Measurements from ENCODE around the gene MYL5. TPM values are rescaled to one million over a fixed set of nuclear protein-coding genes. Genes with fewer than 3 reads are reported as not detected.

The MYL5 gene
- total and polyA plus RNA-seq, 10 of the 15 experiments (the other 5 are each of a cell fraction or from before 2014, with no cell fraction given): 1.2 to 13.8 (median 7.1) TPM

- H3K4me2 ChIP-seq (ENCODE audit: control insufficient read depth, insufficient read depth): no peak overlapping the region
- in situ Hi-C loops (cut with MboI): no loop called here
- TF ChIP-seq TCF12 (IDR thresholded peaks at IDR 0.05; ENCODE audit: low read depth, low read length) (no peak), SUPT20H (IDR thresholded peaks at IDR 0.05; ENCODE audit: borderline replicate concordance, control insufficient read depth, low read depth, low read length) (no peak), HDGF (IDR thresholded peaks at IDR 0.05) (no peak), KLF5 (IDR thresholded peaks at IDR 0.05; ENCODE audit: partially characterized antibody) (no peak), REST (IDR thresholded peaks at IDR 0.05; ENCODE audit: low read depth, low read length) (no peak), DPF2 (IDR thresholded peaks at IDR 0.05) (no peak), FOS (IDR thresholded peaks at IDR 0.05; ENCODE audit: borderline replicate concordance, extremely low read depth, insufficient read length) (no peak), USF1 (IDR thresholded peaks at IDR 0.05; ENCODE audit: borderline replicate concordance, extremely low read length, insufficient read depth, low read depth, low read length) (no peak), MTA2 (IDR thresholded peaks at IDR 0.05; ENCODE audit: low read depth) (no peak), ZSCAN29 (IDR thresholded peaks at IDR 0.05) (no peak), CEBPB (IDR thresholded peaks at IDR 0.05; ENCODE audit: borderline replicate concordance in 1 of 2, low read depth in 2 of 2, low read length in 2 of 2) (no peak), BCL11A (IDR thresholded peaks at IDR 0.05; ENCODE audit: low read depth, low read length) (no peak), ATF7 (IDR thresholded peaks at IDR 0.05; ENCODE audit: low read depth) (no peak), ZBED1 (IDR thresholded peaks at IDR 0.05; ENCODE audit: borderline replicate concordance) (no peak)
- CTCF ChIA-PET: no interaction called here
- no peak overlapping the region for H3K4me3 ChIP-seq
- H4K20me1 ChIP-seq (ENCODE audit: control insufficient read depth, insufficient read depth): no peaks in the 10 kb centered on the region
- no TSS peak for BruUV-seq (replicated peaks)
- H3K79me2 ChIP-seq (ENCODE audit: control insufficient read depth, insufficient read depth, low read length): no peaks in the 10 kb centered on the region
- RAD21 ChIA-PET (ENCODE audit: unreplicated experiment): no interaction called here
- no peak for ATAC-seq
- intact Hi-C loops (cut with micrococcal nuclease; ENCODE audit: unreplicated experiment): no loop called here
- no peak overlapping the region for H3K9ac ChIP-seq (ENCODE audit: control insufficient read depth, insufficient read depth, low read length)
- no peaks in the 10 kb centered on the region for H3K36me3 ChIP-seq (ENCODE audit: control insufficient read depth in 2 of 2, insufficient read depth in 2 of 2, low read length in 1 of 2)
- H3K4me1 ChIP-seq (ENCODE audit: control insufficient read depth, insufficient read depth, low read length): no peaks in the 10 kb centered on the region
- no peaks in the 10 kb centered on the region for H3K27me3 ChIP-seq (replicated peaks in 1 of 2; ENCODE audit: control insufficient read depth in 2 of 2, insufficient read depth in 2 of 2, low read length in 1 of 2)
- 60% methylated on average over 25 of the region's 39 CpGs for WGBS (ENCODE audit: insufficient coverage, insufficient replicate concordance, low lambda C conversion rate, missing lambda C conversion rate)
- FAIRE-seq: no peak
- no peaks in the 10 kb centered on the region; the same call in 1 of the 3 replicates for H3K9me3 ChIP-seq (replicated peaks; ENCODE audit: control insufficient read depth, insufficient read depth, low read length)
- POLR2A ChIA-PET: no interaction called here
- no peak overlapping the region for H2AFZ ChIP-seq (ENCODE audit: control insufficient read depth, low read depth, low read length)
- H3K27ac ChIP-seq (ENCODE audit: control insufficient read depth, insufficient read depth): no peak overlapping the region
- DNase-seq (ENCODE audit: low read depth, low spot score): no peak
- SMC1A ChIA-PET (ENCODE audit: uncharacterized antibody, unreplicated experiment): no interaction called here
These were observed 48.6 kb upstream of the MYL5 start for GRCh38 chr4:625631-626161.

Data from GM12878 (cell line).